GM13976 (cell line): ENCODE data around the gene ENC1.

Experiments used
- DNase-seq: peaks from one replicate; pipeline ENCODE4 v3.0.0; 2012; ENCODE audit warnings: low spot score
- CTCF ChIP-seq: IDR thresholded peaks from 2 replicates; pipeline ENCODE4 v1.5.1; 2012; ENCODE audit warnings: borderline replicate concordance, mild to moderate bottlenecking; ENCODE audit not compliant: insufficient read depth; ENCODE audit errors: extremely low read depth, missing control alignments, control extremely low read depth
- in situ Hi-C: fragments of 300-500 bp; cut with MboI; formaldehyde crosslinking; loops from one replicate; pipeline ENCODE4 v1.12.0; 2022; ENCODE audit warnings: low sequenced_read_pairs, mixed read lengths, inconsistent platforms; ENCODE audit not compliant: unreplicated experiment

ENC1 gene

GRCh38 chr5:74665273-74665672, 24.7 kb upstream of the ENC1 start:
- DNase-seq: no peak
- in situ Hi-C loops: loop anchor here (25.0 kb wide), 1 partner anchor 1078 kb away; no protein-coding TSS in a partner anchor
- no peak for TF ChIP-seq CTCF

- in situ Hi-C loops: loop anchor here (25.0 kb wide), 1 partner anchor 1077 kb away; no protein-coding TSS in a partner anchor
- DNase-seq: no peak
- no peak for TF ChIP-seq CTCF
Measured at GRCh38 chr5:74664551-74664950, 24.0 kb upstream of the ENC1 start.

DNA sequence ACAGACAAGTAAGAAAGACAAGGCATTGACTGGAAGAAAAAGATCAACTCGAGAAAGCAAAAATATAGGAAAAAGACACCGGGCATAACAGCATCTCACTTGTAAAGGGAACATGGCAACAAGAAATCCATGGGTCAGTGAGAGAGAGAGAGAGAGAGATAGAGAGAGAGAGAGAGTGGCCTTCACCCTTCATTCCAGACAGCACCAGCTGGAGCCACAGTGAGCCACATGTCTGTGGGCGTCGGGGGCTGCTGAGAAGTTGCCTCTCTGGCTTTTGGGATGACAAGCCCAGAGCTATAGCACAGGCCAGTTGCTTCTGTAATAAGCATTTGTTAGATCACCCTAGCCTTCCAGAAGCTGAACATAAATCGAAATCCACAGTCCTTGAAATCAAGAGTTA, 20.3 kb upstream of the ENC1 start:
- TF ChIP-seq CTCF: no peak
- in situ Hi-C loops: loop anchor here (25.0 kb wide), 1 partner anchor 1074 kb away; no protein-coding TSS in a partner anchor
- DNase-seq: no peak

GRCh38 chr5:74660140-74660539, 19.6 kb upstream of the ENC1 start:
- in situ Hi-C loops: loop anchor here (25.0 kb wide), 1 partner anchor 1073 kb away; no protein-coding TSS in a partner anchor
- TF ChIP-seq CTCF: no peak

GRCh38 chr5:74659172-74659571, 18.6 kb upstream of the ENC1 start:
- in situ Hi-C loops: loop anchor here (25.0 kb wide), 1 partner anchor 1072 kb away; no protein-coding TSS in a partner anchor
- no peak for DNase-seq

More at GRCh38 chr5:74660140-74660539, 19.6 kb upstream of the ENC1 start:
- no peak for DNase-seq

DNA sequence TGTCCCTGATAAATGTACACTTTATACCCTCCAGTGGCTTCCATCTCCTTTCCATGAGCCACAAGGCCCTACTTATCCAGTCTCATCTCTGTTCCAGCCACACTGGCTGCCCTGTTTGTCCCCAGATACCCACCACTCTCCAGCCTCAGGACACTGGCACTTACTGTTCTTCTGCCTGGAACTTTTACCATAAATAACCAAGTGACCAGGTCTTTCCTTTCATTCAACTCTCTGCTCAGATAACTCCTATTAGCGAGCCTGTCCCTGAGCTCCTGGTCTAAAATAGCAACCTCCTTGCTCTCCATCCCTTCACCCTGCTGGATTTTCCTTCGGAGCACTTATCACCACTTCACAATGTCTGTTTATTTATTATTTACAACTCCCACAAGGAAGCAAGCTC, 16.6 kb upstream of the ENC1 start:
- DNase-seq: no peak
- in situ Hi-C loops: loop anchor here (25.0 kb wide), 1 partner anchor 1070 kb away; no protein-coding TSS in a partner anchor
- TF ChIP-seq CTCF: no peak

More at GRCh38 chr5:74659172-74659571, 18.6 kb upstream of the ENC1 start:
- TF ChIP-seq CTCF: no peak
